Brain pericyte (primary cell): ENCODE results near the gene ARHGAP21.

Experiments
- DNase-seq: peaks from one replicate; pipeline ENCODE4 v3.0.0-alpha.2; 2012; ENCODE audit warnings: low read depth, low spot score

Gene ARHGAP21

DNA sequence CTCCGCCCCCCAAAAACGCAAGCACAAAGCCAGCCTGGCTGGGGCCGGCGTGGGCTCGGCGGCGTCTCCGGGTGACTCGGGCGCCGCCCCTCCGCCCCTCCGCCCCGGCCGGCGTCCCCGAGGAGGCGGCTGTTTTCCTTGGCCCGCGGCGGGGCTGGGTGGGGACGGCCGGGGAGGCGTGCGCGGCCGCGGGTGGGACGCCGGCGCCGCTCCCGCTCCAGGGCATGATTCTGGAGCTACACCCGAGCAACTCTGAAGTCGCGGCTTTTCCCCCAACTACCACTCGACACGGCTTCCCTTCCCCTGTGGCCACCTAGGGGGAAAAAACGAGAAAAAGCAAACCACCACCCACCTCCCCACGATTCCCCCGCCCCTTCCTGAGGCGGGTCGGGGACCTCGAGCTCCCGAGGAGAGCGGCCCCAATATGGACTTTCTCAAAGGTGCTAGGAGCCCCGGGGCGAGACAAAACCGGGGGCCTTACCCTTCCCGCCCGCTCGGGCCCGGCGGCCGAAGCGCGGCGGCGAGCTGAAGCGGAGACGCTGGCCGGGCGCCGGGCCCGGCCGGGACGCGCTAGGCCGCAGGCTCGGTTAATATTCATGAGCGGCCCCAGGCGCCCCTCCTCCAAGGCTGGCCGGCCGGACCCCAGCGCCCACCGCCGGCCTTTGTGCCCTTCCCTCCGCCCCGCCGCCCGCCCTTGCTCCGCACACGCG is 856 bp downstream of the ARHGAP21 start:
- DNase-seq, result no peak

DNA sequence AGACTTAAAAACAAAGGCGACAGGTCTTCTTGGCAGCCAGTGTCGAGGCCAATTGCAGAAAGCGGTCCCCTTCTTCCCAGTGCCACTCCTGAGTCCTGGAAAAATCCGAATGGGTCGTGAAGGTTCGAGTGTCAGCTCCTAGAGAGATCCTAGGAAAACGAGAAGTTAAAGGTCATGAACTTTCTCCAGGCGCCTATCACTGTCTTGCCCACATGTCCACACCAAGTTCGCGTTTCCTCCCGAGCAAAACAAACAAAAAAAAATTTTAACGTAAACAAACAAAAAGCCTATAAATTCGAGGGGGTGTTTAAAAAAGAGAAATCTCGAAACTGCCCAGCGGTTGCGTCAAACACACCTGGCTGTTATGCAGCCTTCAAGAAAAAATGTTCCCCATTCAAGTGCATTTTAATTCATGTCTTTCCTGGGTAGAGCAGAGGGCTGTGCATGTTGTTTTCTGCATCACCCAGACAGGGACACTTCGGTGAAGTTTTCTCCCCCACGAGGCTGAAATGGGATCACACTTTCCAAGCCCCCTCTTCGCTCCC is 1.5 kb downstream of the ARHGAP21 start:
- DNase-seq, result no peak

DNA sequence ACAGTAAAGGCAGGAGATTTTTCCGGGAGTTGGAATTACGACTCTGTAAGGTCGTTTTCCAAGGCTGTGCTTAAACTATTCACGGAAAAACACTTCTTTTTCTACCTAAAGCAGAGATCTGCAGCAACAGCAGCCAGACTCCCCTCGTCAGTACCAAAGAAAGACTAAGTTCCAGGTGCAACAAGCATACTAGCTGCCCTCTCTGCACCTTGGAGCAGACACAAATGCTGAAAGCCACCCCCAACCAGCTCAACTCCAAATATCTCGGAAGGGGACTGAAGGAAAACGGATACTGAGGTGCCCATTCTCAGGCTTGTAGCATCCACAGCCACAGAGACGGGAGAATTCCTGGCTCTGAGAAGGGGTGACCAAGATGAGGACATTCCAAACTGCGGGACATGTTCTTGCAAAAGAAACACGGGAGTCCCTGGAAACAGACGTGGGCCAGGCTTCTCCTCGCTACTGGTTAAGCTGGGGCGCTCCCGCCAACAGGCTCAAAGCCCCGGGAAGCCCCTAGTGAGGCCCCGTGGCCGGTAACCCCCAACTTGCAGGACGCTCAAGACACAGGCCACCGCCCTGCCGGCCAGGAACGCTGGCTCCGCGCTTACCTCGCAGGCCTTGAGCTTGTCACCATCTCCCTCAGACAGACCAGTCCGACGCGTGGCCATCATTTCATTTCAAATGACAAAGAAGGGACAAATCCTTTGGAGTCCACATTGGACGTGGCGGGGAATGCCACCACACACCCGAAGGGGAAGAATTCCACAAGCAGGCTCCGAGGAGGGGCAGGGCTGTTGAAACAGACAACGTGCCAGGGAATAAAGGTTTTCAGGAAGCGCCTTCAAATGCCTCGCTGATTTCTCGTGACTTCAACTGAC is 2.2 kb downstream of the ARHGAP21 start:
- no peak for DNase-seq

DNA sequence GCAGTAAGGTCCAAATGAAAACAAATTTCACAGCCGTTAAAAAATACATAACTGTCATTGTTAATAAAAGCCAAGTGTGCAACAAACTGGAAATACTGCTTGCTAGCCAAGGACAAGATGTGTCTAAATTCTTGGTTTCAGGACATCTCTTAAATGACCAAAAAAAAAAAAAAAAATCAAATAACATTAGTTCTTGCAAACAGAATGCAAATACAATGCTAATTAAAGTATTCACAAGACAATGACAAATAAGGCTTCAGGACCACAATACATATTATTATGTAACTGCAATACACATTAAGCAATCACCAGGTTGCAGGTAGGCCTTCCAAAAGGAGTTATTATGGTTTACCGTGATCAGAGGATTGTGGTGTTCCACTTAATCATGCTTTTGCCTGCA is 3.6 kb downstream of the ARHGAP21 start:
- DNase-seq, result no peak

DNA sequence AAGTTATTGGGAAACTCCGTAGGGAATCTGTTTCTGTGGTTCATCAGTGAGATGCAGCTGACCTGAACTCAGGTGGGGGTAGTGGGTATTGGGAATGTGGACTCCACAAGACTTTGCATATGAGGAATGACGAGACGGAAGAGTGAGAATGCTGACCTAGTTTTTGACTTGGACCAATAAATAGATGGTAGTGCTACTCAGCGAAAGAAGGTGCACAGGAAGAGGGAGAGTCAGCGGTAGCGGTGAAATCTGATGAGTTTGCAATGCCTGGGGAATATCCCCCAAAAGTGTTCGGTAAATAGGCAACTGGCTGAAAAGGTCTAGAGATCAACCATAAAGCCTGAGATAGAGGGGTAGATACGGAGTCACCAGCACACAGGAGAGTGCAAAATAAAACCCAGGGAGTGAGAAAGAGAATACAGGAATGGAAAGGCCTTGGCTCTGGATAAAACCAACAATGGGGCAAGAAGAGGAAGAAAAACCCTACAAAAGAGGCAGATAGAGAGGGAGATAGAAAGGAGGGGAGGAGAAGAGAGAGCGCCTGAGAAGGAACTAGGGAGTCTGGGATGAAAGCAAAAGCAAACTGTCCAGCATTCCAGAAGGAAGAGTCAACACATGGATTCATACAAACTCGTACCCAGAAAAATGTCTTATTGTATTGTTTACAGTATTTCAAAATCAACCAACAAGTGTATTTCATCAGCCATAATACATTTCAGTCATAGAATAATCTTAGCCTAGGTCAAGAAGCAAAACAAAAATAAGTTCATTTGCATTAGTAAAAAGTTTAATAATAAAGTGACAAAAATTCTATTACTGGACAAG is 5.4 kb downstream of the ARHGAP21 start:
- DNase-seq, result no peak

DNA sequence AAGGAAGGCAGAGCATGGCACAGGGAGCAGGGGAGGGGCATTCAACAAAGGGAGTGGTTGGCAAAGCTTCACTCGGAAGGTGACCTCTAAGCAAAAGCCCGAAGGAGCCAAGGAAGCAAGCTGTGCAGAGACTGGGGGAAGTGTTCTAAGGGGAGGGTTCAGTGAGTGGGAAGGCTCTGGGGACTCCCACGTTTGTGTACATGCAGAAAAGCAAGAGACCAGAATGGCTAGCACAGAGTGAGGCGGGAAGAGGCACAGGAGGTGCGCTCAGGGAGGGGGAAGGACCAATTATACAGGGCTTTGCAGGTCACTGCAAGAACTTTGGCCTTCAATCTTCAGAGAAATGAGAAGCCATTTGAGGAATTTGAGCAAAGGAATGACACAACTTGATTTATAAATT is 7.4 kb downstream of the ARHGAP21 start:
- DNase-seq, result no peak

DNA sequence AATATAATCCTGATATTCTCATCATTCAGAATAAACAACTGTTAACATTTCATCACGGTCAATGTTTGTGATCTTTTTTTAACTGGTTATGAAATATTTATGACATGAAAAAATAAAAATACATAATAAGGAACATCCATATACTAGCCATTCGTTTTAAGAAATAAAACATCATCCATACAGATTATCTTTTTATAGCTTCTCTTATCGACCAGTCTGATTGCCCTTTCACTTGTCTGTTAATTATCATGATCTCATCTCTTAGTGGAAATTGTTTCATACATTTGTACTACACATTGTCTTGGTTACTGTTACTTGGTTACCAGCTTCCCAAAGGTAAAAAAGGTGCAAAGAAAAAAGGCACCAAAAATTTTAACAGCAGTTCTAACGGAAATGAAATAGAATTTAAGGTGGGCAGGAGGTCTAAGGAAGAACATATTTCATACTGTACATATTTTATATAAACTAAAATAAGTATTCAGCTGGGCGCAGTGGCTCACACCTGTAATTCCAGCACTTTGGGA is 8.4 kb downstream of the ARHGAP21 start:
- DNase-seq, result no peak

DNA sequence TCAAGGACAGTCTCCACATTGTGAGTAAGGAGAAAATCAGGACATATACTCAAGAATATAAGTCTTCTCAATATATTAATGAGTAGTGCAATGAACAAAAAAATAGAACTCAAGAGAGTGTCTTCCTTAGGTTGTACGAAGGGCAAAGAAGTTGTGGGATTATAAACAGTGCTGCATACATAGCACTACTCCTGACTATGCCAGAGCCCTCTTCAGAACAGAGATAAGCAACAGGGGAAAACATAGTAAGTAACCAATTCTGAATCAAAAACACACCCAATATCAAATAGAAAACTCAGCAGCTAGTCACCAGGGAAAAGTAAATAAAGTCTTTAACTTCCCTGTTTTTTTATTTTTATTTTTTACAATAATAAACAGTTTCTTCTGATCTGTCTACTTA is 10.6 kb downstream of the ARHGAP21 start:
- DNase-seq, result no peak

DNA sequence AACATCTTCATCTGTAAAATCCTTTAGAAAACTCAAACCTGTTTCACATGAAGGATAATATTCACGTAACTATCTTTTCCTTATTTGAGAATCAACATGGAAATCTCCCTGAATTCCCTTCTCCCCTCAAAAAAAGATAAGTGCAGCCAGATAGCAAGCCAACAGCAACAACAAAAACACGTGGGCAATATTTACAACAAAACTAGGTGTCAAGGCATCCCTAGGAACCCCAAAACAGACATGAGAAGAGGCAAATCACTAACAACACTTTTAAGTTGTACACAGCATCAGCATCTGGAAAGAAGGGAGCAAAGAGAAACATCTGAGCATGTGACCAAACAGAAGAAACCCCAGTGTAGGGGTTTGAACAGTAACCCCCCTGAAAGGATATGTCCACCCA is 12.2 kb downstream of the ARHGAP21 start:
- DNase-seq, result no peak

DNA sequence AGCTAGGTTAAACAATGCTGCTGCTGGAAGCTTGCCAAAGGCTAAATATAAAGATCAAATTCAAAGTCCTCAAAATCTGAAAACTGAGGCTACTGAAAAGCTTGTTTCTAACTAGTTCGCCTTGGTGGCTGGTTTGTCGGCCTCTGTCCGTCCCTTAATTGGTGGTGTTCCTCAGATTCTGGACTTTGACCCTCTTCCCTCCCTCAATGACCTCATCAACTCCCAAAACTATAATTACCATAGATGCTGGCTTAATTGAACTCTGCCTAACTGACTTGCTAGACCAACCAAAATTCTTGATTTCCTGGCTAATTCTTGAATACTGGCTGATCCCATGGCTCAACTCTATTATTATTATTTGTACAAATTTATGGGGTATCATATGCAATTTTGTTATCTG is 15.6 kb downstream of the ARHGAP21 start:
- DNase-seq, result no peak

DNA sequence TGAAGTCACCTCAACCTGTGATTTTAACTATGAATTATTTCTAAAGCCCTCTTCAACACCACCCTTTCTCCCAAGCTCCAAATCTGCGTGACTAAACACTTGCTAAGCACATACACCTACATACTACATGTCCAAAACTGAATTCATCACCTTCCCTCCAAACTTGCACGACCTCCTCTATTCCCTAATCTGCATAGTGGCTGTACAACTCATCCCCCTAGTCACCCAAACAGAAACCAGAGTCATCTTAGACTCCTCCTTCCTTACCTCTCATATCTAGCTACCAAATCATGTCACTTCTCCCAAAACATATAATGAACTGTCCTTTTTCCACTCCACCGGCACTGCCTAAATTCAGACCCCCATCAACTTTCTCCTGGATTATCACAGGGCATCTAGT is 16.2 kb downstream of the ARHGAP21 start:
- no peak for DNase-seq

DNA sequence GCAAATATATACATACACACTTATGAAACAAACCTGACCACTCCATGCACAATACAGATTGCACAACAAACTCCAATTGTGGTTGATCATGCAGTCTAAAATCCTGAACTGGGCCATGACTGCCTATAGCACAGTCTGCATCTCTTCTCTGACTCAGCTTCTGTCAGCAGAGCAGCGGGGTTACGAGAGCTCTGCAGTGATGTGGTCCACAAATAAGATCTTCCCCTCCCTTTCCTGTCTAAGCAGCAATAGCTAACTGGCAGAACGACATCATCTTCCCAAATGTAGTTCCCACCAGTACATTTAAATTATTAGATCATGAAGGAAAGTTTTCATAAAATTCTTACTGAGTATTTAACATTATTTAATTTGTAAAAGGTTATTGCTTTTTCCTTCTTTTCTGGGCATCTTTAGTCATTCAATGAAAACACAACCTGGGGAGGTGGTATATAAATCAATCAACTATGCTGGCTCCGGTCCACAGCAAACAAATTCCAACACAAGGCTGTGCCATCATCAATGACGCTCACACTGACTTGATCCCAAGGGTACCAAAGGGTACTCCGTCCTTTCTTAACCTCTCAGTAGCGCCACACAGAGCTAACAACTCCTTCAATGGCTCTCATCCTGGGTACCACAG is 17.1 kb downstream of the ARHGAP21 start:
- DNase-seq, result peak; percentile 78

DNA sequence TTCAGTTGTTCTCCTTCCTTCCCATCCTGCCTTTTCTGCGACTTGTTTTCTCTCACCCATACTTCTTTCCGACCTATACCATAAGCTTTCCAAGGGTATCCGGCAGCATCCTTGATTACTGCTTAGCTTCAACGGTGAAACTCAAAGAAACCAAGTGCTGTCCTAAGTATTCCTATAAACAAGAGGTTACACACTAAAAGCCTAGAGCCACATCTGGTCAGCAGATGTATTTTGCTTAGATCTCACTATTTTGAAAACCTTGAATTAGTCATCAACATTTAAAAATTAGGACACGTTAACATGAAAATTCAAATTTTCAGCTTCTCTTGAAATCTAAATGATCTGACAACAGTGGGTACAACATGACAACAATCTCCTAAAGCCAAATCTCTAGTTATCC is 20.0 kb downstream of the ARHGAP21 start:
- DNase-seq, result peak; percentile 47

DNA sequence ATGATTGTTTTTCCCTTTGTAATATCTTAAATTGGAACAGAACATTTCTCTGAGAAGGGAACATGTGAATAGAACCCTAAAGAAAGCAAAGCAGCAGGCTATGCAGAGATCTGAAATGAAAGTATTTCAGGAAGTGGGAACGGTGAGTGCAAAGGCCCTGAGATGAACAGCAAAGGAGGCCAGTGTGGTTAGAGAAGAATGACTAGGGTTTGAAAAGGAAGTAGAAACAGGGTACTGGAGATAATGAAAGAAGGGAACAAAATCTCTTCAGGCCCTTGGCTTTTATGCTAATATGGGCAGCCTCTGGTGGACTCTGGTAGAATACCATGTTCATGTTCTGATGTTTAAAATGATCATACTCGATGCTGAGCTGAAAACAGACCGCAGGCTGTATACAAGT is 22.2 kb downstream of the ARHGAP21 start:
- no peak for DNase-seq

DNA sequence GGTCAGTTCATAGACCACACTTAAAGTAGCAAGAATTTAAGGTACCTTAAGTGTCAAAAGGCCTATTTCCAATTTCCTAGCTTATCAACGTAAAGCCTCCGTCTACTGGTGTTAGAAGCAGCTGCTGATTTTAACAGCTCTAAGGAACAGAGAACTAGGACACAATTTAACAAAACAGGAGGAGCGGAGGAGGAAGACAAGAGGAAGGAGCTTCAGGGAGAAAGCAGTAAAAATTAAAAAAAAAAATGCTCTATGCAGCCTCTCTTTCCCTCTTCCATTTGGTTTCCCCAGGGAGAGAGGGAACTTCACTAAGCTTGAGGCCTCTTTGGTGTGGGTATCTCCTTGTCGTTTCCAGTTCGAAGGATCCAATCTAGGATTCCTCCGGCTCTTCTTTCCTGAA is 22.7 kb downstream of the ARHGAP21 start:
- DNase-seq, result no peak

DNA sequence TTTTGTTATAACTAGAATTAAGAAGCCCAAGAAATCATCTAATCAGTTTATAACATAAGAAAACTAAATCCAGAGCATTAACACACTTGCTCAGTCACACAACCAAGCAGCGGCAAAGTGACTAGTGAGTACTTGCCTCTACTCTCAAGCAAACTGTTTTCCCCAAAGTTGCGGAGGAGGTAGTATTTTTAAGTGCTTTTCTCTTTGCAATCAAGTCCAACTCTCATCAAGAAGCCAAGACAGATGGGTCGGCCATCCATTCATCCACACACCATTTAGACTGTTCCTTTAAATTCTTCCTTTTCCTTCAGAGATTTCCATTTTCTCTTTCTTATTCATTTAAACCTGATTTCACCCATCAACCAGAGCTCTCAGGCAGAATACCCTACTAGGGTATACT is 25.4 kb downstream of the ARHGAP21 start:
- no peak for DNase-seq

DNA sequence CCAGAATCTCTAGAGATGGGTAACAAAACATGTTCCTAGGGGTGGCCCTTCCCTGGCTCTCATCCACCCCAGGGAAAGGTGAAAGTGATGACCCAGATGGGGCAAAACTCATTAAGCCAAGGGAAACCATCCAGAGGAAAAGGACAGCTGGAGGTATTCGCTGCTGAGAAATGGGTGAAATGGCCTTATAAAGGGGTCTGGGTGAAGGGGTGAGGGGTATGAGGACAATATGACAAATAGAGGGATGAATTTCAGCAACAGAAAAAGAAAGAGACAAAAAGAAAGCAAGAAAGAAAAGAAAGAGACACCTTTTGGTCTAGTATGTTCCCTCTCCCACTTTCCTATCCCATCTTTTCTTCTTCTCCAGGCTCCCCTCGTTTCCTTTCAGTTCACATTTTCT is 26.6 kb downstream of the ARHGAP21 start:
- no peak for DNase-seq

DNA sequence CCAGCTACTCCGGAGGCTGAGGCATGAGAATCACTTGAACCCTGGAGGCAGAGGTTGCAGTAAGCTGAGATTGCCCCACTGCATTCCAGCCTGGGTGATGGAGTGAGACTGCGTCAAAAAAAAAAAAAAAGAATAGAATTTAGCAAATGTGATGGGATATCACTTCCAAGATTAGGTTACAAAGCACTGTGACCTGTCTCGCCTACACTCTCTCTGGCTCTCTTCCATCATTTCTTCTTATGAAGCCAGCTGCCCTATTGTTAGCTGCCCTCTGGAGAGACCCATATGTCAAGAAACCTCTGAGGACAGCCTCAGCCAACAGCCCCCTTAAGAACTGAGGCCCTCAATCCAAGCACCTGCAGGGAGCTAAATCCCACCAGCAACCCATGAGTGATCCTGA is 28.2 kb downstream of the ARHGAP21 start:
- DNase-seq, result no peak

DNA sequence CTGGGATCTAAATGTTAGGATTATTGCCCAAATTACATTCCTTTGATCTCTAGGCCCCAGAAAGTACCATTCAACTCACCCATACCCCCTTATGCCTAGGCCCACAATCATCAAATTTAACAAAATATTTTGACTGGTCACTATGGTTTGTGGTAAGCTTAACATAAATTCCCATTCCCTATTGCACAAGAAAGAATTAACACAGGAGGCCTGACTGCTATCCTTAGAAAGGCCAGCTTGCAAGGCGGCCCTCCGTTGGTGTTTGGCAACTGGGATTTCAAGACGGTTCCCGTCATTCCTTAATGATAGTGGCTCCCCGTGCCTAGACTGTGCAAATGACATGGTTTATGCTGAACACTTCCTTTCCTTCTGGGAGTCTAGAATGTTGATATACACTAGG is 29.6 kb downstream of the ARHGAP21 start:
- DNase-seq, result no peak

DNA sequence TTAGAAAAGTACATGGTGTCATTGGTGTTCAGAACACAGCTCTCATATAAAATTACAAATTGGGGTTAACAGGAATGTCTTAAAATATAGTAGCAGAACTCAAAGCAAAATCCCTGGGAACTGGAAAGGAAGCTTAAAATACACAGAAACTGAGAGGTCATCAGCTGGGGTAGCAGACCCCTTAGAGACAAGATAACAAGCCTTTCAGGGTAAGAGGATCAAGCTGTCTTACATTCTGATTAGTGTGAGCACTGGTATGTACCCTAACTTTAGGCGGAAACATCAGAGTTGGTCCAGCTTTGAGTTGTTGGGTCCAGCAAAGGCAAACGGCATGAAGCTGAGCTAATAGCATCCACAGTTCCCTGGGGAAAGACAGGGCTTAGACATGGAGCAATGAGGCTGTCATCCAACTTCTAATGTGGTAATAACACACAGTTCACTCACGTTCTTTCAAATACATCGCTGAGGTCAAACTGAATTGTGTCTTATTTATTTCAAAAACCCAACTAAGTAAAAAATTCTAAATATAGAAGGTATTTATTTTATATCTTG is 32.6 kb downstream of the ARHGAP21 start:
- DNase-seq, result no peak

DNA sequence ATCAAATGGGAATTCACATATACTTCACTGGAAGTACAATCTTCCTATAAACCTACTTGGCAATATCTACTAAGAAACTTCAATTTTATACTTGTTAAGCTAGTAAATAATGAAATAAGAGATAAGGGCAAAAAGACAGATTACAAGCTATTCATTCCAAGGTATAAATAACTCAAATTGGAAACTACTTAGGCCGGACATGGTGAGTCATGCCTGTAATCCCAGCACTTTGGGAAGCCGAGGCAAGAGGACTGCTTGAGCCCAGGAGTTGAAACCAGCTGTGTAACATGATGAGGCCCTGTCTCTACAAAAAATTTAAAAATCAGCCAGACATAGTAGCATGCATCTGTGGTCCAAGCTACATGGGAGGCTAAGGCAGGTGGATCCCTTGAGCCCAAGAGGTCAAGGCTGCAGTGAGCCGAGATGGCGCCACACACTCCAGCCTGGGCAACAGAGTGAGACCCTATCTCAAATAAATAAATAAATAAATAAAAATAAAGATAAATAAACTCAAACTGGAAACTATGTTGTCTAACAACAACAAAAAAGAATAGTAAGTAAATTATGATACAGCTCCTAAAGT is 37.6 kb downstream of the ARHGAP21 start:
- no peak for DNase-seq
